Heart left ventricle (tissue), 13 donors: ENCODE results near the gene LCN10.

Source experiments
- CTCF ChIP-seq, 12 donors: fragments of 200-600 bp; sonication (generic) in 4 of 12; IDR thresholded peaks; one replicate each; pipeline versions ENCODE4 v1.5.0 to v1.8.0; 2018 to 2022; ENCODE audit warnings: antibody characterized with exemption in 12 of 12, mild to moderate bottlenecking in 5 of 12
- POLR2A ChIP-seq, 2 donors: fragments of 450-650 bp; IDR thresholded peaks; one replicate each; pipeline ENCODE4 v1.6.1; 2017; ENCODE audit warnings: antibody characterized with exemption in 2 of 2, mild to moderate bottlenecking in 2 of 2, moderate library complexity in 2 of 2
- donor health status: ischemic (EF 13 %, LVEDD 7.1; RV severe dilation, severe dysfunction).
- donor health status: DM: no; HTN: yes; CAD: no.
- donor health status: DM: no; HTN: no; CAD: no.
- donor health status: ischemic (EF 25% LVEDD 6.9; RV normal size, moderate dysfunction).
- donor health status: ischemic (EF 25% LVEDD 5.7; RV mildly dilated, moderate dysfunction).
- donor health status: ischemic (EF 35%, LVEDD 5.7; RV mildly dilated, moderate dysfunction).
- donor health status: nonischemic (EF 11% LVEDD 7.7; RV severe dilation, severe dysfunction).
- donor health status: DM: yes; HTN: yes; CAD: no.
- donor health status: PGD.
- donor health status: ischemic (EF 29% LVEDD 5.4; RV normal size, mild dysfunction).
- donor health status: nonischemic (EF 23%, LVEDD 6.1; RV moderate dilation, normal function).

DNA sequence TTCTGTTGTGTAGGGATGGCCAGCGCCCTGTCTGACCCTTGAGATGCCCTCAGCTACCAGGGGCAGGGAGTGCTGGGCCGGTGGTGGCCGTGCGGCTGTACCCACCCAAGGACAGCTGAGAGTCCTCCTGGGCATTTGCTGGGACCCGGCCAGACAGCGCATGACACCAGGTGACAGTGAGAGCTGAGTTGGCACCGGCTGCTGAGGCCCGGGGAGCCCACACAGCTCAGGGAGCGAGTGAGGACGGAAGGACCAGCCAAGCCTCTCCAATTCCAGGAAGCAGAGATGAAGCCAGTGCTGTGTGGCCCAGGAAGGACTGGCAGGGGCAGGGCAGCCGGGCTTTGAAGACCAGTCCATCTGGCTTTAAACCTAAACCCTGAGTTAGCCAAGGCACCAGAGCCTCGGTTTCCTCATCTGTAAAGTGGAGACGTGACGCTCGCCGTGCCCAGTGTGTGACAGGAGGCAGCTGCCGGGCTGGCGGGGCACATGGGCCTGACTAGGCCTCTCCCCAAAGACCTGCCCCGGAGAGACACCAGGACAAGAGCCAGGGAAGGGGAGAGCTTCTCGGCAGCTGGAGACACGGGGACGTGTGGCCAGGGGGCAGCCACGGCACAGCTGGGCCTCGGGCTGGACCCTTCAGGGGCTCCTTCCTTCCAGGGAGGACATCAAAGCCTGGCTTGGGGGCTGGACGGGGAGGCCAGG, 52.5 kb downstream of the LCN10 start:
- TF ChIP-seq CTCF (IDR thresholded peaks at IDR 0.05) (no peak), POLR2A (IDR thresholded peaks at IDR 0.05) (no peak)
